Duodenal mucosa (tissue), 2 donors: ENCODE measurements around the gene SBNO2.

ENCODE experiments used
- H3K27ac ChIP-seq: one replicate; pipeline ENCODE4 v1.7.0; 2013; ENCODE audit warnings: low read depth, low read length
- H3K27me3 ChIP-seq, 2 donors: one replicate each; pipeline ENCODE4 v1.7.0; 2013; ENCODE audit warnings: low read length in 2 of 2, control low read depth in 1 of 2; ENCODE audit not compliant: insufficient read depth in 2 of 2, control insufficient read depth in 1 of 2
- H3K36me3 ChIP-seq, 2 donors: one replicate each; pipeline ENCODE4 v1.7.0; 2013; ENCODE audit warnings: low read length in 2 of 2, control low read depth in 1 of 2; ENCODE audit not compliant: insufficient read depth in 2 of 2, control insufficient read depth in 1 of 2
- H3K4me1 ChIP-seq, 2 donors: one replicate each; pipeline ENCODE4 v1.7.0; 2013; ENCODE audit warnings: low read length in 2 of 2, control low read depth in 1 of 2; ENCODE audit not compliant: insufficient read depth in 2 of 2, control insufficient read depth in 1 of 2
- H3K4me3 ChIP-seq, 2 donors: one replicate each; pipeline ENCODE4 v1.7.0; 2013; ENCODE audit warnings: low read length in 2 of 2, low read depth in 1 of 2
- H3K9ac ChIP-seq, 2 donors: one replicate each; pipeline ENCODE4 v1.7.0; 2013; ENCODE audit warnings: low read length in 2 of 2, low read depth in 1 of 2
- H3K9me3 ChIP-seq, 2 donors: one replicate each; pipeline ENCODE4 v1.7.0; 2013; ENCODE audit warnings: low read length in 2 of 2, control low read depth in 1 of 2; ENCODE audit not compliant: control insufficient read depth in 1 of 2

SBNO2 gene

GRCh38 chr19:1084024-1084868 is 89.8 kb downstream of the SBNO2 start:
- no peak overlapping the region for H3K9ac ChIP-seq
- H3K4me1 ChIP-seq, result peaks cover 0 to 31% of the 10 kb centered on the region in 2 donors
- peaks cover 3 to 52% of the 10 kb centered on the region in 2 donors for H3K36me3 ChIP-seq

DNA sequence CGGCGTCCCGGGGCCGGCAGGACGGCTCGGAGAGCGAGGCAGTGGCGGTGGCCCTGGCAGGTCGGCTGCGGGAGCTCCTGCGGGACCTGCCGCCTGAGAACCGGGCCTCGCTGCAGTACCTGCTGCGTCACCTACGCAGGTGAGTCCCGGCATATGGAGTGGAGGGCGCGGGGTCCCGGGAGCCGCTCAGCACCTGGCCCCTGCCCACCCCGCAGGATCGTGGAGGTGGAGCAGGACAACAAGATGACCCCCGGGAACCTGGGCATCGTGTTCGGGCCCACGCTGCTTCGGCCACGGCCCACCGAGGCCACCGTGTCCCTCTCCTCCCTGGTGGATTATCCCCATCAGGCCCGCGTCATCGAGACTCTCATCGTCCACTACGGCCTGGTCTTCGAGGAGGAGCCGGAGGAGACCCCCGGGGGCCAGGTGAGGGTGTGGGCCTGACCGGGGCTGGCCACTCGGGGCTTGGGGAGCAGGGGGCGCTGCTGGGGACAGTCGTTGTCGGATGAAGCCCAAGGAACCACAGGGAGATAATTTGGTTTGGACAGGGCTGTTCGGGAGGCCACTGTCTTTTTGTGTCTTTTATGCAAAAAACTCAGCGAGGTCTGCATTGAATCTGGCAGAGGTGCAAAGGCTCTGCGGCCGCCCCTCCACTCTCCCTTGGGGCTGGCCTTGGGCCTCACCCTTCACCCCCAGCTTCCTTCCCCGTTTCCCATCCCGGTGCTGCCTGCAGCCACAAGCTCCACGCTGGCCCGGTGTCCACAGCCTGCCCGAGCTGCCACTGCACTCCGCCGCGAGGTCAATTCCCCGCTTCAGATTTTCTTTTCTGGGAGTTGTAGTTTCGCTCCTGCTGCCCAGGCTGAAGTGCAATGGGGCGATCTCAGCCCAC is 90.9 kb downstream of the SBNO2 start:
- H3K4me1 ChIP-seq, result peaks cover 0 to 22% of the 10 kb centered on the region in 2 donors
- no peak overlapping the region for H3K27ac ChIP-seq
- H3K9ac ChIP-seq, result peak overlapping the region; percentile 59 to 70
- H3K36me3 ChIP-seq, result peaks cover 3 to 41% of the 10 kb centered on the region in 2 donors
- peak overlapping the region; percentile 63 to 64 for H3K4me3 ChIP-seq
- no peaks in the 10 kb centered on the region for H3K27me3 ChIP-seq
- no peaks in the 10 kb centered on the region for H3K9me3 ChIP-seq

More at GRCh38 chr19:1084024-1084868, 89.8 kb downstream of the SBNO2 start:
- Histone ChIP-seq H3K9me3 (no peaks in the 10 kb centered on the region), H3K4me3 (peak overlapping the region; percentile 28 to 63), H3K27ac (no peak overlapping the region), H3K27me3 (no peaks in the 10 kb centered on the region)

GRCh38 chr19:1082165-1082927 is 91.7 kb downstream of the SBNO2 start:
- peak overlapping the region; percentile 59 to 70 for H3K9ac ChIP-seq
- H3K36me3 ChIP-seq, result peaks cover 0 to 37% of the 10 kb centered on the region in 2 donors
- H3K9me3 ChIP-seq, result no peaks in the 10 kb centered on the region
- H3K27ac ChIP-seq, result peak overlapping the region; percentile 81
- H3K4me1 ChIP-seq, result peaks cover 5 to 24% of the 10 kb centered on the region in 2 donors
- peak overlapping the region; percentile 63 to 64 for H3K4me3 ChIP-seq
- no peaks in the 10 kb centered on the region for H3K27me3 ChIP-seq

GRCh38 chr19:1081301-1082164 is 92.5 kb downstream of the SBNO2 start:
- Histone ChIP-seq H3K4me3 (peak overlapping the region; percentile 21 to 35), H3K4me1 (peaks cover 8 to 28% of the 10 kb centered on the region in 2 donors), H3K27ac (peak overlapping the region; percentile 11), H3K36me3 (peaks cover 0 to 33% of the 10 kb centered on the region in 2 donors), H3K9me3 (no peaks in the 10 kb centered on the region), H3K27me3 (no peaks in the 10 kb centered on the region), H3K9ac (no peak overlapping the region)

- H3K4me1 ChIP-seq, result peaks cover 13 to 33% of the 10 kb centered on the region in 2 donors
- no peak overlapping the region for H3K27ac ChIP-seq
- H3K27me3 ChIP-seq, result no peaks in the 10 kb centered on the region
- H3K4me3 ChIP-seq, result no peak overlapping the region
- H3K9me3 ChIP-seq, result no peaks in the 10 kb centered on the region
- no peak overlapping the region for H3K9ac ChIP-seq
- H3K36me3 ChIP-seq, result peaks cover 0 to 25% of the 10 kb centered on the region in 2 donors
These were observed 93.5 kb downstream of the SBNO2 start for GRCh38 chr19:1080360-1081161.

- H3K9me3 ChIP-seq, result no peaks in the 10 kb centered on the region
- H3K27ac ChIP-seq, result no peak overlapping the region
- no peaks in the 10 kb centered on the region for H3K27me3 ChIP-seq
- peaks cover 16 to 40% of the 10 kb centered on the region in 2 donors for H3K4me1 ChIP-seq
- peaks cover 0 to 19% of the 10 kb centered on the region in 2 donors for H3K36me3 ChIP-seq
- H3K9ac ChIP-seq, result no peak overlapping the region
- no peak overlapping the region for H3K4me3 ChIP-seq
These were observed 94.4 kb downstream of the SBNO2 start for GRCh38 chr19:1079566-1080111.

- Histone ChIP-seq H3K4me1 (peaks cover 16 to 34% of the 10 kb centered on the region in 2 donors), H3K27me3 (peaks cover 5 to 9% of the 10 kb centered on the region in 2 donors), H3K9me3 (no peaks in the 10 kb centered on the region), H3K9ac (no peak overlapping the region), H3K4me3 (peak overlapping the region; percentile 58 to 61), H3K27ac (no peak overlapping the region), H3K36me3 (peaks cover 0 to 17% of the 10 kb centered on the region in 2 donors)
These were observed 97.1 kb downstream of the SBNO2 start for GRCh38 chr19:1076951-1077350.

GRCh38 chr19:1076046-1076386 is 98.1 kb downstream of the SBNO2 start:
- Histone ChIP-seq H3K4me1 (peaks cover 16 to 29% of the 10 kb centered on the region in 2 donors), H3K4me3 (no peak overlapping the region), H3K27ac (no peak overlapping the region), H3K9ac (no peak overlapping the region), H3K27me3 (peaks cover 6 to 11% of the 10 kb centered on the region in 2 donors), H3K9me3 (no peaks in the 10 kb centered on the region), H3K36me3 (peaks cover 0 to 17% of the 10 kb centered on the region in 2 donors)
